Uterus (tissue), 4 donors: ENCODE results near the gene METTL6. TPM values are rescaled to one million over a fixed set of nuclear protein-coding genes. Genes with fewer than 3 reads are reported as not detected.
"Not testable (repeated sequence)": the region's sequence is repeated elsewhere in the genome, so short reads cannot be mapped to it uniquely, and the experiment has no call there.

Experiments used
- DNase-seq, 2 donors: peaks; one replicate each; pipeline ENCODE4 v3.0.0-alpha.2; 2019 to 2020
- H3K27ac ChIP-seq, 2 donors: fragments of 200-600 bp; sonication (generic); 1 replicate in 1 of 2; 2 replicates in 1 of 2; pipeline ENCODE4 v1.5.1; 2016 to 2018
- H3K27me3 ChIP-seq, 2 donors: fragments of 200-600 bp; sonication (generic); one replicate each; pipeline ENCODE4 v1.5.1; 2018 to 2019; ENCODE audit warnings: control low read depth in 1 of 2
- H3K36me3 ChIP-seq, 2 donors: fragments of 200-600 bp; sonication (generic); one replicate each; pipeline ENCODE4 v1.5.1; 2019; ENCODE audit warnings: control low read depth in 1 of 2
- H3K4me1 ChIP-seq, 2 donors: fragments of 200-600 bp; sonication (generic); one replicate each; pipeline ENCODE4 v1.5.1; 2018 to 2019; ENCODE audit warnings: control low read depth in 1 of 2
- H3K4me3 ChIP-seq, 2 donors: fragments of 200-600 bp; sonication (generic); 1 replicate in 1 of 2; 2 replicates in 1 of 2; pipeline ENCODE4 v1.5.1; 2018 to 2019; ENCODE audit warnings: mild to moderate bottlenecking in 1 of 2
- H3K9me3 ChIP-seq, 2 donors: fragments of 200-600 bp; sonication (generic); one replicate each; pipeline ENCODE4 v1.5.1; 2019; ENCODE audit warnings: control low read depth in 1 of 2
- CTCF ChIP-seq, 4 experiments: fragments of 200-600 bp in 2 of 4; fragments of 450-650 bp in 2 of 4; sonication (generic) in 2 of 4; IDR thresholded peaks; one replicate each; pipeline ENCODE4 v1.5.1; 2016 to 2019; ENCODE audit warnings: antibody characterized with exemption in 4 of 4, mild to moderate bottlenecking in 2 of 4, moderate library complexity in 1 of 4
- POLR2A ChIP-seq, 2 donors: fragments of 450-650 bp; IDR thresholded peaks; one replicate each; pipeline ENCODE4 v1.6.1; 2016; ENCODE audit warnings: antibody characterized with exemption in 2 of 2, mild to moderate bottlenecking in 1 of 2, moderate library complexity in 1 of 2
- intact Hi-C: fragments of 100-400 bp; cut with DNase I; formaldehyde crosslinking; loops from one replicate; pipeline ENCODE4 v1.15.1; 2023; ENCODE audit warnings: low total_unique reads
- total RNA-seq, 4 donors: library from RNA; depleted of rRNA in 3 of 4; stranded (reverse); fragments of >200 nt in 3 of 4; gene quantifications; one replicate each; pipeline versions ENCODE4 v1.1.0 to v1.2.4, GENCODE V29; 2014 to 2023
- donor health status: DM: yes; HTN: yes; CAD: no.

METTL6 gene
- total RNA-seq, 4 donors from 2014 or later: 2.0 to 61.7 (median 25.9) TPM

GRCh38 chr3:15390460-15390859, 36.9 kb downstream of the METTL6 start:
- Histone ChIP-seq H3K27ac (peak overlapping the region in 1 of 2 donors; percentile 27), H3K4me1 (no peaks in the 10 kb centered on the region), H3K9me3 (peaks cover 0 to 12% of the 10 kb centered on the region in 2 donors), H3K27me3 (no peaks in the 10 kb centered on the region), H3K36me3 (no peaks in the 10 kb centered on the region), H3K4me3 (no peak overlapping the region)
- intact Hi-C loops: no loop called here
- TF ChIP-seq CTCF (IDR thresholded peaks at IDR 0.05): no peak
- no peak for TF ChIP-seq POLR2A (IDR thresholded peaks at IDR 0.05)
- DNase-seq: no peak

GRCh38 chr3:15388335-15388734, 39.0 kb downstream of the METTL6 start:
- peaks cover 0 to 12% of the 10 kb centered on the region in 2 donors for H3K9me3 ChIP-seq
- H3K27me3 ChIP-seq, DNase-seq, H3K4me3 ChIP-seq, H3K4me1 ChIP-seq, H3K36me3 ChIP-seq: not testable (repeated sequence)
- intact Hi-C loops: loop anchor here (10.0 kb wide), 1 partner anchor 184 kb away; the partner anchor contains the start of gene CAPN7
- peak overlapping the region in 1 of 2 donors; percentile 41 for H3K27ac ChIP-seq

- no peak for DNase-seq
- no peak for TF ChIP-seq CTCF (IDR thresholded peaks at IDR 0.05)
- no peak for TF ChIP-seq POLR2A (IDR thresholded peaks at IDR 0.05)
- intact Hi-C loops: loop anchor here (10.0 kb wide), 1 partner anchor 183 kb away; the partner anchor contains the start of gene CAPN7
- Histone ChIP-seq H3K36me3 (no peaks in the 10 kb centered on the region), H3K4me1 (no peaks in the 10 kb centered on the region), H3K9me3 (peaks cover 0 to 12% of the 10 kb centered on the region in 2 donors), H3K4me3 (no peak overlapping the region), H3K27ac (peak overlapping the region in 1 of 2 donors; percentile 41), H3K27me3 (no peaks in the 10 kb centered on the region)
Observed at GRCh38 chr3:15387735-15388134, 39.6 kb downstream of the METTL6 start.

- TF ChIP-seq CTCF (IDR thresholded peaks at IDR 0.05) (no peak), POLR2A (IDR thresholded peaks at IDR 0.05) (no peak)
- no peaks in the 10 kb centered on the region for H3K4me1 ChIP-seq
- H3K27me3 ChIP-seq: no peaks in the 10 kb centered on the region
- H3K4me3 ChIP-seq: no peak overlapping the region
- no peaks in the 10 kb centered on the region for H3K36me3 ChIP-seq
- peaks cover 0 to 12% of the 10 kb centered on the region in 2 donors for H3K9me3 ChIP-seq
- H3K27ac ChIP-seq: peak overlapping the region; percentile 30 to 41
- intact Hi-C loops: loop anchor here (10.0 kb wide), 1 partner anchor 182 kb away; the partner anchor contains the start of gene CAPN7
- no peak for DNase-seq
Observed at GRCh38 chr3:15387171-15387581, 40.2 kb downstream of the METTL6 start.

GRCh38 chr3:15386654-15386955, 40.7 kb downstream of the METTL6 start:
- H3K4me3 ChIP-seq, DNase-seq, H3K27me3 ChIP-seq, H3K36me3 ChIP-seq, H3K4me1 ChIP-seq: not testable (repeated sequence)
- Histone ChIP-seq H3K27ac (peak overlapping the region in 1 of 2 donors; percentile 41), H3K9me3 (peaks cover 0 to 12% of the 10 kb centered on the region in 2 donors)
- intact Hi-C loops: loop anchor here (10.0 kb wide), 1 partner anchor 182 kb away; the partner anchor contains the start of gene CAPN7

GRCh38 chr3:15385901-15386653, 41.3 kb downstream of the METTL6 start:
- TF ChIP-seq POLR2A (IDR thresholded peaks at IDR 0.05): no peak
- no peak for TF ChIP-seq CTCF (IDR thresholded peaks at IDR 0.05)
- H3K4me1 ChIP-seq: no peaks in the 10 kb centered on the region
- no peaks in the 10 kb centered on the region for H3K27me3 ChIP-seq
- no peaks in the 10 kb centered on the region for H3K36me3 ChIP-seq
- H3K27ac ChIP-seq: no peak overlapping the region
- intact Hi-C loops: loop anchor here (10.0 kb wide), 1 partner anchor 181 kb away; the partner anchor contains the start of gene CAPN7
- H3K9me3 ChIP-seq: peaks cover 0 to 12% of the 10 kb centered on the region in 2 donors
- H3K4me3 ChIP-seq: no peak overlapping the region
- no peak for DNase-seq

GRCh38 chr3:15385238-15385695, 42.1 kb downstream of the METTL6 start:
- H3K27me3 ChIP-seq, H3K4me3 ChIP-seq, DNase-seq, H3K36me3 ChIP-seq, H3K4me1 ChIP-seq, H3K27ac ChIP-seq: not testable (repeated sequence)
- peaks cover 0 to 12% of the 10 kb centered on the region in 2 donors for H3K9me3 ChIP-seq
- intact Hi-C loops: loop anchor here (10.0 kb wide), 1 partner anchor 180 kb away; the partner anchor contains the start of gene CAPN7
